Effector CD4-positive, alpha-beta T cell (primary cell): Measurements from ENCODE around the gene ATOSB.

Experiments used
- DNase-seq: peaks from one replicate; pipeline ENCODE4 v3.0.0-alpha.2; 2020

ATOSB gene

DNA sequence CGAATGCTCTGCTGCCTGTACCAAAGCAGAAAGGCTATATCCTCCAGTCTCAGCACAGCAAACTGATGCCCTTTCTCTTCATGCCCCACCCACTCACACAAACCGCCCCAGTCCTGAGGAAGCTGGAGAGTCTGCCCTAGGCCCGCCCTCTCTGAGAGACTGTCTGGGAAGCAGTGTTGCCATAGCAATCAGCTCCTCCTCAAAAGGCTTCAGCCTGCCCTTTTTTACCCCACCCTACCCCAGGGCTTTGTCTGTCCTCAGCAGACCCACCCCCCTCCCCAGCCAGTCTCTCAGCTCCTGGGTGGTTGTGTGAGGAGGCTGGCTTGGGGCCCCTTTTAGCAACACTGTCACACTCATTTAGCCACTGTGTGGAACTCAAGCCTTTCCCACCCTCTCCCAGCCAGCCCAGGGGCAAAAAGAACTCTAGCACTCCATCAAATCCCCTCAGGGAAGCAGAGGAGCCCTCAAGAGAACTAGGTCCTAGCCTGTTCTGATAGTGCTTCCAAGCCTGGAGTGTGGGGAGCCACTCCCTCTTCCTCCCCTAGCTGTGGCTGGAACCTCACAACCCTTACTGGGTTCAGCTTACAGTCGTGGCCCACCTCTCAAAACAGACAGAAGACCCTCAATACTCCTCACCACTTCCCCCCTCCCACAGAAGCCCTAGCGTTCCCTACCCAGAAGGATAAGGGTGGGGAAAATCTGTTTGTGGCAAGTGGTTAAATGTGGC, 1.4 kb downstream of the ATOSB start:
- peak; percentile 66 for DNase-seq

DNA sequence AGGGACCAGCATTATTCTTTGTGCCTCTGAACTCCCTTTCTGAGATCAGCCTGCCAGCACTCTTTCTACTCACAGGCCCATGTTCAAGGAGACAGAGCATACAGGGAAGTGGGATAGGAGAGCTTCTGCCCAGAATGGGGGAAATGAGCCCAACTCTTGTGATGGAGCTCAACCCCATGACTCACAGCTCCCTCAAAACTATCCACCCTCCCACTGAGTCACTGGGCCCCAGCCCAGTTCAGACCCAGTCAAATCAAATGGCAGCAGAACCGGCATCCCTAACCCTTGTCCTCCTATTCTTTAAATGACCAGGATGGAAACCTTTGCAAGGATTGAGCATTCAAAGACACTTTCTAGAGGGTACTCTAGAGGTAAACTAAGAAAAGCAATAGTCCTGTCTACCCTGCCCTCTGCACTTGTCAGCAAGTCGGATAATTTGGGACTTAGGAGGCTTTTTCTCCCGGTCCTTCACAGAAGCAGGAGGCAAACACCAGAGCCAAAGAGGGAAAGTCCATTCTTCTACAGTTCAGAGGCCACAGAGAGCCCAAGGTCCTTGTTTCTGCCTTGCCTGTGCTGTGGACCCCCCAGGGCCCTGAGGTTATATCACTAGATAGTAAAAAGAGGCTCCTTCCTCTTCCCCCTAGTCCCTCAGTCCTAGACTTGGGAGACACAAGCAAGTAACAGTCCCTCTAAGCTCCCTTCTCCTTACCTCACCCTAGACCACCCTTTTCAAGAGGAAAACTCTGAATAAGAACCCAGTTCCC, 3.2 kb downstream of the ATOSB start:
- DNase-seq: no peak

- peak; percentile 94 for DNase-seq
Observed at GRCh38 chr9:35111001-35111933, 4.4 kb downstream of the ATOSB start.

GRCh38 chr9:35110327-35110761, 5.3 kb downstream of the ATOSB start:
- no peak for DNase-seq

DNA sequence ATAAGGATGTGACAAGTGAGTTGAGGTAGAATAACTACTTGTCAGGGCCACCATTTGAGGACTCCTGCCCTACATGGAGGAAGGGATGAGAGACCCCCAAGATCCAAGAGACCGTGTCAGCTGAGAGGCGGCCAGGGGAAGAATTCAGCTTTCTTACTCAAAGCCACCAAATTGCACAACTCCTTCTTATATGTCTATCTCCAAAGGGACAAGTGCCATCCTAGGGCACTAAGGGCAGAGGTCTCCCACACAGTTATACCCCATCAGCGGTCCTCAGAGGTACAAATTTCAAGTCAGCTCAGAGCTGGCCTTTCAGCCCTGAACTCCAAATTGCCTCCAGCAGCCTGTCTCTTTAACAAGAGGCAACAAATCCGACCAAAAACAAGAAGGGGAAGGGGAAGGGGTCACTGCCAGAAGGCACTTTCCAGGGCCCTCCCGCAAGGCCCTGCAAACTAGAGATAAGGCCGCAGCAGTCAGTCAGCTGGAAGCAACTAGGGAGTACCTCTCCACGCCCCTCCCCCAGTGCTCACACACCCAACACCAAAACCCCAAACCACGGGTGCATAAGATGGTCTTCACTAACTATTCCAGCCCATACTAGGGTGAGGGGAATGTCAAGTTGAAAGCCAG, 6.6 kb downstream of the ATOSB start:
- DNase-seq: no peak

DNA sequence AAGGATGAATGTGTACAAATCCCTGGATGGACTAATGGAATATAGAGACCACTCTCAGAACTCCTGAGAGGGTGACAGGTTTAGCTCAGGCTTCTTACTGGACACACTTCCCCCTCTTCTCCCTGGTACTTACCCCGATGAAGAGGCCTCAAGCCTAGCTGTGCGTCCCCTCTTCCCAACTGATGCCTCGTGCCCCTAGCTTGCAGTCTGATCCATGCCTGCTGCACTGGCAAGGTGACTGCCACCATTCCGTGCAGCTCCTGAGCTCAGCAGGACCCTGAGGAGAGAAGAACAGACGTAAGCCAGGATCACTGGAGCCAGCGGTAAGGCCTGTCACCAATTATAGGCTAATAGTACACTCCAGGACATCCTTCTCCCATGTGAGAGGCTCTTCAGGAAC, 7.2 kb downstream of the ATOSB start:
- no peak for DNase-seq

DNA sequence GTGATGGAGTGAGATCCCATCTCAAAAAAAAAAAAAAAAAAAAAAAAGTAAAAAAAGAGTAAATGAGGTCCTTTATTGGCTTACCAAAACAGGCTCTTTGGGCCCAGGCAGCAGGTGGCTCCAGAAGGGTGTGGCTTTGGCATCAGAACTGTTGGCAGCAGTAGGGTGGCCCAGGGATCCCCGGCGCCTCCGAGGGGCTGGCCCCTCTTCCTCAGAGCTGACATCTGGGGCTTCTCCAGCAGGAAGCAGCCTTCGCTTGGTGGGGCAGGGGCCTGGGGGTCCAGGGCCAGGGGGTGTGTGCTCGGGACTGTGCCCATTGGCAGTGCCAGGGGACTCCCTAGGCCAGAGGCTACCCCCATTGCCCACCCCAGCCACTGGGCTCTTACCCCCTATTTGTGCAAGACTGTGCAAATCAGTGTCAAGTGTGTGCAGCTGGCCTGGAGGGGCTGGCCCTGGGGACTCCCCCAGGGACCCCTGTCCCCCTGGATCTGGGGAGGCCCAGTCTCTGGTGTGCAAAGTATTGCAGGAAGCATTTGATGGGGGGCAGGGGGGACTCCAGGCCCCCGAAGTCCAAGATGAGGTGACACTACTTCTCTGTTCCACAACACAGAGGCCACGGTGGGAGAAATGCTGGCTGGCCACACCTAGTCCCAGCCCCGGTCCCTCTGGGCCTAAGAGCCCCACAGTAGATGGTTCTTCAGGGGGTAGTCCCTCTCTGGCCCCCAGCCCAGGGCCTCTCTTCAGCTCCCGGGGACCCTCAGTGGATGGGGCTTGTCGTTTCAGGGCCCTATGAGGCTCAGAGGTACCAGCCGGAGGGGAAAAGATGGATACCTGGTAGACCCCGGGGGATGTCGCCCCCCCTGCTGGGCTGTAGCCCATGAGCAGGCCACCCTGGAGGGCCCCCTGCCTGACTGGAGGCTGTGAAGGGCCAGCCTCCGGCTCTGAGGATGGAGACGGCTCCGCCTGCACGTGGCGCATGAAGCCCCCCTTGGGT, 8.1 kb downstream of the ATOSB start:
- DNase-seq: no peak

- DNase-seq: no peak
Observed at GRCh38 chr9:35106343-35106730, 9.3 kb downstream of the ATOSB start.

- no peak for DNase-seq
Observed at GRCh38 chr9:35105571-35106342, 9.9 kb downstream of the ATOSB start.

GRCh38 chr9:35105126-35105525, 10.5 kb downstream of the ATOSB start:
- DNase-seq: no peak

DNA sequence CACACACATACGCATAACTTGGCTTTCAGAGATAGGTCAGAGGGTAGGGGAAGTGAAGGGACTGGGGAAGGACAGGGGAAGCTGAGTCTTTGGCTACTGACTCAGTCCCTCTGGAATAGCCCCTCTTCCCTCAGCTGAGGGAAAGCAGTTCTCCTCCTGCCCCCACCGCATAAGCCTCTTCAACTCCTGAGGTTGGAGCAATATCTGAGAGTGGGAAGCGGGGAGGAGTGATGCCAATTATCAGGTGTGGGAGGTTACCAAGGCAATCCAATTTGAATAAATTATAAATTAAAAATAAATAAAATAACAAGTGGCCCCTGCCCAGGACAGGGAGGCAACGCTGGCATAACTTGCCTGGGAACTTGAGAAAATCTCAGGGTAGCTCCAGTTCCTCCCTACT, 11.1 kb downstream of the ATOSB start:
- DNase-seq: no peak

GRCh38 chr9:35103660-35104191, 11.9 kb downstream of the ATOSB start:
- DNase-seq: no peak

GRCh38 chr9:35102769-35103659, 12.6 kb downstream of the ATOSB start, which contains the start of gene STOML2:
STOML2 (minus strand) TSS chr9:35103131; CDS start chr9:35103094, 37 bp downstream.
- peak; percentile 88 for DNase-seq

- no peak for DNase-seq
Observed at GRCh38 chr9:35102465-35102768, 13.2 kb downstream of the ATOSB start.

- DNase-seq: no peak
Observed at GRCh38 chr9:35097573-35097972, 18.1 kb downstream of the ATOSB start.

DNA sequence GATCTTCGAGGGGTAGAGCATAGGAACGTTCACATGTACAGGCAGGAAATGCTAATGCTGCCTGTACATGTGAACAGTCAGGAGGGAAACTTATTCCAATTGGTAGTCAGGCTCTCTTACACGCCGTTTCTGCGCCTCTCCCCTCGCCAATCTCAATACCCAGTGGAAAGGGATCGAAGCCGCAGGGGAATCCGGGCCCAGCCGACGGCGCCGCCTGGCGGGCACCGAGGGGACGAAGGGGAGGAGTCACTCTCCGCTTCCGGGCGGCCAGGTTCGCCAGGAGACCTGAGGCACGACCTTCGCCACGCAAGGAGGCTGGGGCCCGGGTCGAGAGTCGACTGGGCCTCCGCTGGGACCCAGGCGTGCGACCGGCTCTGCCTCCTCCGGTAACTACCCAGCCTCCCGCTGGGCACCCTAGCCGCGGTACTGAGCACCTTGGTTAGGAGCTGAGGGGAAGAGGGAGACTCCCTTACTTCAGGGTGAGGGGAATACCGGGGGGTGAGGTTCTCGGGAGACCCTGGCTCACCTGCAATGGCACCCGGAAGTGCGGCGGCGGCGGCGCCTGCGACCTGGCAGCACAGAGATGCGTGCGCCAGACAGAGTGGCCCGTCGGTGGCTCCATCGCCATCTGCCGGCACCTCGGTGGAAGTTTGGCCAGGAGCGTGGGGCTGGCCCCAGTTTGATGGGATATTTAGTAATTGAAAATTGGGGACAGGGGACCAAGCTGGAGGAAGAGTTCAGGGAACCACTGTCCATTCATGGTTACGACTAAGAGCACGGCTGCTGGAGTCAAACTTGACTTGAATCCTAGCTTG, 19.4 kb downstream of the ATOSB start, which contains the start of gene PIGO:
TSS of gene PIGO (minus strand) at position 557 of the 815 bp plus-strand sequence. CDS start 1,026 bp downstream, outside the sequence.
- peak; percentile 86 for DNase-seq

DNA sequence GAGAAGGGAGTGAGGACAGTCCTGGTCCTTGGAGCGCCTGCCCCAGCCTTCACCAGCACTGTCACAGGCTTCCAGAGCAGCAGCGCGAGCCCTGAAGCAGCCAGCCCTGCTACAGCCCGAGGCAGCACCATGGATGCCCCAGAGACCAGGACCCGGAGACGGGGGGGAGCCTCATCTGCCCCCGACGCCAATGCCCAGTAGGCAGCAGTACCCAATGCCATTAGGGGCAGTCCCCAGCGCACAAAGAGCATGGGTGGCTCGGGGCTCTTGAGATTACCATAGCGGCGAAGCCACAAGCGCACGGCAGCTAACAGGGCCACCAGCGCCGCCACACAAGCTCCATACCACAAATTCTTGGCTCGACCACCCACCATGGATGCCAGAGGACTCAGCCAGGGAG, 24.1 kb downstream of the ATOSB start:
- no peak for DNase-seq

DNA sequence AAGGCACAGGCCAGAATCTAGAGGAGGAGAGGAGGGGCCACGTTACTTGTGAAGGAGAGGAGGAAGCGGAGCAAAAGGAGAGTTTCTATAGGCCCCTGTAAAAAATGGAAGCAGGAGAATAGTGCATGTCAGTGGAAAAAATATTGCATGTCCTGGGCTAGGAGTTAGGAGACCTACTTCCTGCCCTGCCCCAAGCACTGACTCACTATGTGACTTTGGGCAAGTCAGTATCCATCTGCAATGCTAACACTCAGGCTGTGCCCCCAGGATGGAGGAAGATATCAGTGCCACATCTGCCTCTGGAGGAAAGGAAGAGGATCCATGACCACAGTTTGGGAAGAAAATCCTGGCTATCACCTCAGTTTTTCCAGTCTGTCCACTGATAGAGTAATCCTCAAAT, 26.2 kb downstream of the ATOSB start:
- DNase-seq: no peak
